ENCODE measurements around the gene DAB2IP. TPM values are rescaled to one million over a fixed set of nuclear protein-coding genes. Genes with fewer than 3 reads are reported as not detected.
A peak's percentile ranks its signal among the peaks of the same experiment; 100 is the strongest.

DAB2IP gene
- total RNA-seq, 1 experiment from 2014 or later = 4.0 TPM

- no peak for DNase-seq (ENCODE audit: low read depth)
These were observed 10.9 kb downstream of the DAB2IP start for GRCh38 chr9:121662359-121662758.

GRCh38 chr9:121662891-121663580, 11.6 kb downstream of the DAB2IP start:
- no peak for DNase-seq (ENCODE audit: low read depth)

GRCh38 chr9:121663591-121663990, 12.2 kb downstream of the DAB2IP start:
- DNase-seq (ENCODE audit: low read depth) = no peak

GRCh38 chr9:121666294-121666693, 14.9 kb downstream of the DAB2IP start:
- no peak for DNase-seq (ENCODE audit: low read depth)

GRCh38 chr9:121667214-121667613, 15.8 kb downstream of the DAB2IP start:
- DNase-seq (ENCODE audit: low read depth) = no peak

- no peak for DNase-seq (ENCODE audit: low read depth)
These were observed 16.5 kb downstream of the DAB2IP start for GRCh38 chr9:121667890-121668289.

- no peak for DNase-seq (ENCODE audit: low read depth)
These were observed 19.0 kb downstream of the DAB2IP start for GRCh38 chr9:121670431-121670830.

- DNase-seq (ENCODE audit: low read depth) = peak; percentile 27
These were observed 20.2 kb downstream of the DAB2IP start for GRCh38 chr9:121671612-121672155.

GRCh38 chr9:121672213-121672612, 20.8 kb downstream of the DAB2IP start:
- peak; percentile 59 for DNase-seq (ENCODE audit: low read depth)

- no peak for DNase-seq (ENCODE audit: low read depth)
These were observed 21.6 kb downstream of the DAB2IP start for GRCh38 chr9:121672986-121673385.

- DNase-seq (ENCODE audit: low read depth) = no peak
These were observed 22.1 kb downstream of the DAB2IP start for GRCh38 chr9:121673576-121673975.

GRCh38 chr9:121674017-121674416, 22.6 kb downstream of the DAB2IP start:
- no peak for DNase-seq (ENCODE audit: low read depth)

- DNase-seq (ENCODE audit: low read depth) = peak; percentile 49
These were observed 23.5 kb downstream of the DAB2IP start for GRCh38 chr9:121674952-121675351.

GRCh38 chr9:121675381-121675780, 23.9 kb downstream of the DAB2IP start:
- DNase-seq (ENCODE audit: low read depth) = no peak

- no peak for DNase-seq (ENCODE audit: low read depth)
These were observed 24.8 kb downstream of the DAB2IP start for GRCh38 chr9:121675969-121676822.

GRCh38 chr9:121676926-121677325, 25.5 kb downstream of the DAB2IP start:
- DNase-seq (ENCODE audit: low read depth) = no peak

- no peak for DNase-seq (ENCODE audit: low read depth)
These were observed 27.1 kb downstream of the DAB2IP start for GRCh38 chr9:121678501-121679022.

GRCh38 chr9:121679901-121680635, 28.6 kb downstream of the DAB2IP start:
- no peak for DNase-seq (ENCODE audit: low read depth)

GRCh38 chr9:121681404-121681803, 30.0 kb downstream of the DAB2IP start:
- DNase-seq (ENCODE audit: low read depth) = no peak

GRCh38 chr9:121682201-121682600, 30.8 kb downstream of the DAB2IP start:
- DNase-seq (ENCODE audit: low read depth) = no peak

- no peak for DNase-seq (ENCODE audit: low read depth)
These were observed 31.6 kb downstream of the DAB2IP start for GRCh38 chr9:121682926-121683515.
